CD14-positive monocyte (primary cell): ENCODE results near the gene FAM174B. TPM values are rescaled to one million over a fixed set of nuclear protein-coding genes. Genes with fewer than 3 reads are reported as not detected.

Experiments
- DNase-seq, 3 donors: peaks; one replicate each; pipeline ENCODE4 v3.0.0-alpha.2; 2011 to 2022
- H2AFZ ChIP-seq: 2 replicates; pipeline ENCODE4 v1.6.0; 2012; ENCODE audit warnings: mild to moderate bottlenecking, low read depth, low read length, inconsistent platforms; ENCODE audit not compliant: insufficient read depth, poor library complexity, severe bottlenecking
- H3K27ac ChIP-seq, 2 donors: 1 replicate in 1 of 2; 2 replicates in 1 of 2; pipeline ENCODE4 v1.5.1; 2012 to 2013; ENCODE audit warnings: low read length in 2 of 2, control low read depth in 1 of 2, inconsistent platforms in 1 of 2, low read depth in 1 of 2, mild to moderate bottlenecking in 1 of 2
- H3K27me3 ChIP-seq, 2 donors: one replicate each; pipeline versions ENCODE4 v1.6.0 to v1.6.1; 2011 to 2013; ENCODE audit warnings: low read length in 2 of 2; ENCODE audit not compliant: control insufficient read depth in 2 of 2, insufficient read depth in 2 of 2
- H3K36me3 ChIP-seq, 2 donors: replicated peaks in 1 of 2; 1 replicate in 1 of 2; 2 replicates in 1 of 2; pipeline versions ENCODE4 v1.5.1 to v1.6.1; 2012 to 2013; ENCODE audit warnings: low read length in 2 of 2, control low read depth in 1 of 2, inconsistent platforms in 1 of 2, mild to moderate bottlenecking in 1 of 2; ENCODE audit not compliant: insufficient read depth in 2 of 2, control insufficient read depth in 1 of 2
- H3K4me1 ChIP-seq, 2 donors: 1 replicate in 1 of 2; 2 replicates in 1 of 2; pipeline versions ENCODE4 v1.5.1 to v1.6.1; 2012 to 2013; ENCODE audit warnings: low read length in 2 of 2, control low read depth in 1 of 2, inconsistent platforms in 1 of 2, mild to moderate bottlenecking in 1 of 2, moderate library complexity in 1 of 2; ENCODE audit not compliant: insufficient read depth in 2 of 2, control insufficient read depth in 1 of 2
- H3K4me2 ChIP-seq: replicated peaks from 2 replicates; pipeline ENCODE3; 2012; ENCODE audit warnings: low read length, moderate library complexity, mild to moderate bottlenecking; ENCODE audit not compliant: poor library complexity, severe bottlenecking; ENCODE audit errors: extremely low read depth
- H3K4me3 ChIP-seq, 3 experiments: fragments of 200-600 bp in 1 of 3; sonication (generic) in 1 of 3; replicated peaks in 1 of 3; 1 replicate in 2 of 3; 2 replicates in 1 of 3; pipeline ENCODE4 v1.5.1; 2011 to 2013; ENCODE audit warnings: low read length in 3 of 3, mild to moderate bottlenecking in 3 of 3, control low read depth in 2 of 3, low read depth in 2 of 3, inconsistent platforms in 1 of 3, moderate library complexity in 1 of 3
- H3K79me2 ChIP-seq: 2 replicates; pipeline ENCODE4 v1.6.0; 2012; ENCODE audit warnings: mild to moderate bottlenecking, control low read depth, inconsistent platforms, low read length, moderate library complexity; ENCODE audit not compliant: insufficient read depth
- H3K9ac ChIP-seq: 2 replicates; pipeline ENCODE4 v1.6.0; 2017; ENCODE audit warnings: low read length, mild to moderate bottlenecking; ENCODE audit not compliant: insufficient read depth, poor library complexity, severe bottlenecking
- H3K9me3 ChIP-seq, 2 donors: replicated peaks in 1 of 2; 1 replicate in 1 of 2; 2 replicates in 1 of 2; pipeline versions ENCODE4 v1.5.1 to v1.6.1; 2012 to 2013; ENCODE audit warnings: low read length in 2 of 2, control low read depth in 1 of 2; ENCODE audit not compliant: control insufficient read depth in 1 of 2, insufficient read depth in 1 of 2
- H4K20me1 ChIP-seq: 2 replicates; pipeline ENCODE4 v1.6.0; 2012; ENCODE audit warnings: mild to moderate bottlenecking, low read length, control low read depth, moderate library complexity; ENCODE audit not compliant: insufficient read depth
- H3K27ac Mint-ChIP-seq, 7 donors: one replicate each; pipeline ENCODE4 v1.8.0; 2020; ENCODE audit warnings: mild to moderate bottlenecking in 7 of 7, mixed read lengths in 7 of 7, moderate library complexity in 6 of 7, inconsistent platforms in 2 of 7
- H3K27me3 Mint-ChIP-seq, 3 donors: one replicate each; pipeline ENCODE4 v1.8.0; 2021 to 2022; ENCODE audit warnings: low read depth in 3 of 3, mild to moderate bottlenecking in 3 of 3, mixed read lengths in 3 of 3, moderate library complexity in 3 of 3, inconsistent platforms in 1 of 3
- H3K36me3 Mint-ChIP-seq, 2 donors: one replicate each; pipeline ENCODE4 v1.8.0; 2020; ENCODE audit warnings: mixed read lengths in 2 of 2, inconsistent platforms in 1 of 2, mild to moderate bottlenecking in 1 of 2
- H3K4me1 Mint-ChIP-seq: one replicate; pipeline ENCODE4 v1.8.0; 2020; ENCODE audit warnings: mild to moderate bottlenecking, mixed read lengths
- H3K4me3 Mint-ChIP-seq, 2 donors: one replicate each; pipeline ENCODE4 v1.8.0; 2020; ENCODE audit warnings: mild to moderate bottlenecking in 2 of 2, mixed read lengths in 2 of 2, moderate library complexity in 1 of 2
- H3K9me3 Mint-ChIP-seq, 7 donors: one replicate each; pipeline ENCODE4 v1.8.0; 2020 to 2022; ENCODE audit warnings: mixed read lengths in 7 of 7, mild to moderate bottlenecking in 6 of 7, moderate library complexity in 6 of 7, inconsistent platforms in 2 of 7
- CTCF ChIP-seq: fragments of 200-600 bp; IDR thresholded peaks from one replicate; pipeline ENCODE4 v1.8.0; 2022; ENCODE audit warnings: antibody characterized with exemption, mild to moderate bottlenecking
- WGBS: methylation state at CpG from one replicate; pipeline ENCODE4 v1.1.5; 2013; ENCODE audit warnings: missing lambda C conversion rate; ENCODE audit not compliant: insufficient coverage; 5-methylcytosine and 5-hydroxymethylcytosine counted together
- intact Hi-C, 2 donors: fragments of 100-400 bp; cut with micrococcal nuclease; formaldehyde crosslinking; loops; one replicate each; pipeline versions ENCODE4 v1.15.0 to v1.15.1; 2023
- polyA plus RNA-seq, 3 donors: library from polyadenylated mRNA; depleted of rRNA in 1 of 3; unstranded in 2 of 3; stranded (reverse) in 1 of 3; fragments of 300-500 nt in 2 of 3; fragments of >200 nt in 1 of 3; fragmentation: Illumina TruSeq in 2 of 3; gene quantifications; 1 replicate in 2 of 3; 2 replicates in 1 of 3; pipeline ENCODE4 v1.2.3, GENCODE V29; 2012 to 2021

The FAM174B gene
- polyA plus RNA-seq, 3 donors = 2.2 to 4.7 (median 3.2) TPM

- TF ChIP-seq CTCF = no peak
- Histone ChIP-seq H3K36me3 (no peaks in the 10 kb centered on the region), H2AFZ (no peak overlapping the region), H3K79me2 (no peaks in the 10 kb centered on the region), H3K4me2 (no peak overlapping the region), H3K9ac (no peak overlapping the region), H4K20me1 (no peaks in the 10 kb centered on the region), H3K27me3 (no peaks in the 10 kb centered on the region), H3K9me3 (peaks cover 0 to 9% of the 10 kb centered on the region in 2 donors), H3K4me1 (no peaks in the 10 kb centered on the region), H3K4me3 (no peak overlapping the region), H3K27ac (no peak overlapping the region)
- no peak for DNase-seq
- intact Hi-C loops = no loop called here
- Mint-ChIP-seq H3K4me3 (no peak overlapping the region), H3K27ac (no peak overlapping the region), H3K36me3 (peaks cover 0 to 10% of the 10 kb centered on the region in 2 donors), H3K27me3 (peaks cover 0 to 2% (median 1%) of the 10 kb centered on the region in 3 donors), H3K4me1 (peaks cover 3% of the 10 kb centered on the region), H3K9me3 (peaks cover 2 to 20% (median 17%) of the 10 kb centered on the region in 7 donors)
- no CpG with 5 or more reads among the region's 5 CpGs for WGBS
These were observed 40.5 kb upstream of the FAM174B start for GRCh38 chr15:92696096-92696495.

- Mint-ChIP-seq H3K9me3 (peaks cover 2 to 14% (median 7%) of the 10 kb centered on the region in 7 donors), H3K36me3 (peaks cover 5 to 18% of the 10 kb centered on the region in 2 donors), H3K27me3 (peaks cover 0 to 2% (median 1%) of the 10 kb centered on the region in 3 donors), H3K4me1 (peaks cover 3% of the 10 kb centered on the region), H3K4me3 (no peak overlapping the region), H3K27ac (no peak overlapping the region)
- Histone ChIP-seq H2AFZ (no peak overlapping the region), H3K4me2 (no peak overlapping the region), H3K9ac (no peak overlapping the region), H3K9me3 (peaks cover 0 to 12% of the 10 kb centered on the region in 2 donors), H3K27ac (no peak overlapping the region), H3K27me3 (no peaks in the 10 kb centered on the region), H3K4me3 (no peak overlapping the region), H3K4me1 (no peaks in the 10 kb centered on the region), H3K36me3 (no peaks in the 10 kb centered on the region), H4K20me1 (no peaks in the 10 kb centered on the region), H3K79me2 (no peaks in the 10 kb centered on the region)
- DNase-seq = no peak
- TF ChIP-seq CTCF = no peak
- intact Hi-C loops = no loop called here
- WGBS = 17% methylated on average over 1 of the region's 5 CpGs
These were observed 38.2 kb upstream of the FAM174B start for GRCh38 chr15:92693691-92694331.
